Neural crest cell (in vitro differentiated cells): ENCODE results near the gene EEIG2. TPM values are rescaled to one million over a fixed set of nuclear protein-coding genes. Genes with fewer than 3 reads are reported as not detected.

Experiments
- DNase-seq: peaks from one replicate; pipeline ENCODE4 v3.0.0; 2021; ENCODE audit warnings: low read depth, mixed read lengths, low spot score
- H3K27ac Mint-ChIP-seq: one replicate; pipeline ENCODE4 v1.8.0; 2021; ENCODE audit warnings: mild to moderate bottlenecking, mixed read lengths; ENCODE audit not compliant: unreplicated experiment
- H3K27me3 Mint-ChIP-seq: 2 replicates; pipeline ENCODE4 v1.8.0; 2021; ENCODE audit warnings: low read depth, mild to moderate bottlenecking, mixed read lengths
- H3K36me3 Mint-ChIP-seq: 2 replicates; pipeline ENCODE4 v1.8.0; 2021; ENCODE audit warnings: low read depth, mild to moderate bottlenecking, mixed read lengths
- H3K4me1 Mint-ChIP-seq: 2 replicates; pipeline ENCODE4 v1.8.0; 2021; ENCODE audit warnings: mixed read lengths
- H3K4me3 Mint-ChIP-seq: one replicate; pipeline ENCODE4 v1.8.0; 2021; ENCODE audit warnings: mild to moderate bottlenecking, mixed read lengths
- H3K9me3 Mint-ChIP-seq: 2 replicates; pipeline ENCODE4 v1.8.0; 2021; ENCODE audit warnings: mixed read lengths
- CTCF ChIP-seq: fragments of 200-600 bp; sonication (generic); conservative IDR thresholded peaks from 2 replicates; pipeline ENCODE4 v1.5.0; 2021; ENCODE audit warnings: antibody characterized with exemption, mild to moderate bottlenecking
- total RNA-seq: library from RNA; stranded (reverse); gene quantifications from 2 replicates; pipeline ENCODE4 v1.2.1, GENCODE V29; 2021

The EEIG2 gene
- total RNA-seq, 1 donor from 2014 or later, result 16.1 TPM

GRCh38 chr1:108521990-108522393 is 37.9 kb upstream of the EEIG2 start:
- Mint-ChIP-seq H3K27ac (no peak overlapping the region), H3K4me1 (no peaks in the 10 kb centered on the region), H3K36me3 (no peaks in the 10 kb centered on the region), H3K4me3 (no peak overlapping the region), H3K9me3 (peaks cover 5% of the 10 kb centered on the region), H3K27me3 (no peaks in the 10 kb centered on the region)
- TF ChIP-seq CTCF, result no peak
- no peak for DNase-seq

DNA sequence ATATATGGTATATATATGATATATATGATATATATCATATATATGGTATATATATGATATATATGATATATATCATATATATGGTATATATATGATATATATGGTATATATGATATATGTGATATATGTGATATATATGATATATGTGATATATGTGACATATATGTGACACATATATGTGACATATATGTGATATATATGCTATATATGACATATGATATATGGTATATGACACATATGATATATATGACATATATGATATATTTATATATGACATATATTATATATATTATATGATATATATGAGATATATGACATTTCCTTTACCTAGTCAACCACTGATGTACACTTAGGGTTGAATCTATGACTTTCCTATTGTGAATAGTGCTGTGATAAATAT is 36.1 kb upstream of the EEIG2 start:
- H3K36me3 Mint-ChIP-seq, result no peaks in the 10 kb centered on the region

DNA sequence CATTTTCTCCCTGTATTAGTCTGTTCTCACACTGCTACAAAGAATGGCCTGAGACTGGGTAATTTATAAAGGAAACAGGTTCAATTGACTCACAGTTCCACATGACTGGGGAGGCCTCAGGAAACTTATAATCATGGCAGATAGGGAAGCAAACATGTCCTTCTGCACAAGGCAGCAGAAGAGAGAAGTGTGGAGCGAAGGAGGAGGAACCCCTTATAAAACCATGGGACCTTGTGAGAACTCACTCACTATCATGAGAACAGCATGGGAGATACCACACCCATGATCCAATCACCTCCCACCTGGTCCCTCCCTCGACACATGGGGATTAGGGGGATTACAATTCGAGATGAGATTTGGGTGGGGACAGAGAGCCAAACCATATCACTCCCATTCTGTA is 35.2 kb upstream of the EEIG2 start:
- Mint-ChIP-seq H3K4me1 (no peaks in the 10 kb centered on the region), H3K9me3 (peaks cover 5% of the 10 kb centered on the region), H3K36me3 (no peaks in the 10 kb centered on the region), H3K27me3 (no peaks in the 10 kb centered on the region), H3K4me3 (no peak overlapping the region), H3K27ac (no peak overlapping the region)
- no peak for DNase-seq
- TF ChIP-seq CTCF, result no peak

More for the DNA sequence above, 36.1 kb upstream of the EEIG2 start:
- H3K9me3 Mint-ChIP-seq, result peaks cover 5% of the 10 kb centered on the region
- no peak for TF ChIP-seq CTCF
- H3K27me3 Mint-ChIP-seq, result no peaks in the 10 kb centered on the region
- no peak overlapping the region for H3K4me3 Mint-ChIP-seq
- DNase-seq, result no peak
- H3K4me1 Mint-ChIP-seq, result no peaks in the 10 kb centered on the region
- no peak overlapping the region for H3K27ac Mint-ChIP-seq

DNA sequence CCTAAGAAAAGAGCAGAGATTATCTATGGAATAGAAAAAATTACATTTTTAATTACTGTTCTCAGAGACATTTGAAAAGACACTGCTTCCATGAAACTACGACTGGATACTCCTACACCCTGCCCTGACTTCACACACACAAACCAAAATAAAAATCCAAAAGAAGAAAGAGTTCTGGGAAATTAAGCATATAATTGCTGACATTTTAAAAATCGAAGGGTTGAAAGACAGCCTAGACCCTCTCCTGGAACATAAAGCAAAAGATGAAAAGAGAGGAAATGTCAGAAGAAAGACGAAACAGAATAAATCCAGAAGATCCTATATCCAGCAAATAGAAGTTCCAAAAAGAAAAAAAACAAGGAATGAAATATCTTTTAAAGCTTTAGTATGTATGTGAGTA is 32.8 kb upstream of the EEIG2 start:
- H3K27me3 Mint-ChIP-seq, result no peaks in the 10 kb centered on the region
- no peaks in the 10 kb centered on the region for H3K4me1 Mint-ChIP-seq
- H3K36me3 Mint-ChIP-seq, result no peaks in the 10 kb centered on the region
- H3K9me3 Mint-ChIP-seq, result peaks cover 5% of the 10 kb centered on the region
- no peak for TF ChIP-seq CTCF
- DNase-seq, result no peak
- H3K4me3 Mint-ChIP-seq, result no peak overlapping the region
- no peak overlapping the region for H3K27ac Mint-ChIP-seq

- H3K4me1 Mint-ChIP-seq, result no peaks in the 10 kb centered on the region
- peaks cover 5% of the 10 kb centered on the region for H3K9me3 Mint-ChIP-seq
- no peak overlapping the region for H3K27ac Mint-ChIP-seq
- H3K4me3 Mint-ChIP-seq, result no peak overlapping the region
- no peaks in the 10 kb centered on the region for H3K27me3 Mint-ChIP-seq
- no peak for DNase-seq
- no peaks in the 10 kb centered on the region for H3K36me3 Mint-ChIP-seq
- no peak for TF ChIP-seq CTCF
Observed at GRCh38 chr1:108527837-108528236, 32.1 kb upstream of the EEIG2 start.

- Mint-ChIP-seq H3K27ac (no peak overlapping the region), H3K27me3 (no peaks in the 10 kb centered on the region), H3K4me1 (no peaks in the 10 kb centered on the region), H3K36me3 (no peaks in the 10 kb centered on the region), H3K9me3 (no peaks in the 10 kb centered on the region), H3K4me3 (no peak overlapping the region)
- TF ChIP-seq CTCF, result no peak
- DNase-seq, result no peak
Observed at GRCh38 chr1:108531444-108531843, 28.5 kb upstream of the EEIG2 start.
